SK-N-SH treated with all-trans-retinoic acid at 6 μM for 48 hours (cell line): ENCODE results near the gene NRF1.

Source experiments
- ATAC-seq: fragments of 200-7000 bp; cut with Tn5 transposase; 3 replicates; pipeline ENCODE4 v1.9.1; 2020; ENCODE audit warnings: mild to moderate bottlenecking, moderate library complexity
- BACH2 ChIP-seq: fragments of 250-450 bp; sonication (Bioruptor Pico); IDR thresholded peaks from 2 replicates; pipeline ENCODE4 v1.9.0; 2021; ENCODE audit warnings: mild to moderate bottlenecking, borderline replicate concordance
- ESRRG ChIP-seq: fragments of 250-450 bp; sonication (Bioruptor Pico); IDR thresholded peaks from 2 replicates; pipeline ENCODE4 v1.6.1; 2021; ENCODE audit warnings: mild to moderate bottlenecking
- GLIS3 ChIP-seq: fragments of 250-450 bp; sonication (Bioruptor Pico); IDR thresholded peaks from 2 replicates; pipeline ENCODE4 v1.5.0; 2020; ENCODE audit warnings: mild to moderate bottlenecking, moderate library complexity
- RARB ChIP-seq: fragments of 250-450 bp; sonication (Bioruptor Pico); IDR thresholded peaks from 2 replicates; pipeline ENCODE4 v1.8.0; 2021; ENCODE audit warnings: mild to moderate bottlenecking, moderate library complexity
- SNAI2 ChIP-seq: fragments of 250-450 bp; sonication (Bioruptor Pico); IDR thresholded peaks from 2 replicates; pipeline ENCODE4 v1.5.0; 2020; ENCODE audit warnings: mild to moderate bottlenecking, moderate library complexity
- TOX ChIP-seq: fragments of 250-450 bp; sonication (Bioruptor Pico); IDR thresholded peaks from 2 replicates; pipeline ENCODE4 v1.8.0; 2021; ENCODE audit warnings: mild to moderate bottlenecking, moderate library complexity, borderline replicate concordance
- ZC3H10 ChIP-seq: fragments of 250-450 bp; sonication (Bioruptor Pico); IDR thresholded peaks from 2 replicates; pipeline ENCODE4 v1.5.1; 2021; ENCODE audit warnings: mild to moderate bottlenecking, moderate library complexity
- ZFP30 ChIP-seq: fragments of 450-650 bp; formaldehyde crosslinking; IDR thresholded peaks from 2 replicates; pipeline ENCODE4 v1.5.0; 2022; ENCODE audit warnings: mild to moderate bottlenecking, moderate library complexity
- ZNF8 ChIP-seq: fragments of 450-650 bp; formaldehyde crosslinking; IDR thresholded peaks from 2 replicates; pipeline ENCODE4 v1.5.0; 2020; ENCODE audit warnings: mild to moderate bottlenecking, moderate library complexity
- TF ChIP-seq, protein P1 (sequence below): fragments of 250-450 bp; sonication (Bioruptor Pico); IDR thresholded peaks from 2 replicates; pipeline ENCODE4 v1.8.0; 2020; ENCODE audit warnings: mild to moderate bottlenecking, moderate library complexity, borderline replicate concordance
- TF ChIP-seq, protein P2 (sequence below): fragments of 250-450 bp; sonication (Bioruptor Pico); IDR thresholded peaks from 2 replicates; pipeline ENCODE4 v1.5.1; 2021; ENCODE audit warnings: mild to moderate bottlenecking, moderate library complexity
- TF ChIP-seq, protein P3 (sequence below): fragments of 250-450 bp; sonication (Bioruptor Pico); IDR thresholded peaks from 2 replicates; pipeline ENCODE4 v1.5.1; 2020; ENCODE audit warnings: low read depth, mild to moderate bottlenecking, moderate library complexity
- TF ChIP-seq, protein P4 (sequence below): fragments of 250-450 bp; sonication (Bioruptor Pico); IDR thresholded peaks from 2 replicates; pipeline ENCODE4 v1.8.0; 2021; ENCODE audit warnings: low read depth, mild to moderate bottlenecking, moderate library complexity, borderline replicate concordance
- TF ChIP-seq, protein P5 (sequence below): fragments of 250-450 bp; sonication (Bioruptor Pico); IDR thresholded peaks from 2 replicates; pipeline ENCODE4 v1.5.0; 2020; ENCODE audit warnings: mild to moderate bottlenecking, moderate library complexity

Gene NRF1

DNA sequence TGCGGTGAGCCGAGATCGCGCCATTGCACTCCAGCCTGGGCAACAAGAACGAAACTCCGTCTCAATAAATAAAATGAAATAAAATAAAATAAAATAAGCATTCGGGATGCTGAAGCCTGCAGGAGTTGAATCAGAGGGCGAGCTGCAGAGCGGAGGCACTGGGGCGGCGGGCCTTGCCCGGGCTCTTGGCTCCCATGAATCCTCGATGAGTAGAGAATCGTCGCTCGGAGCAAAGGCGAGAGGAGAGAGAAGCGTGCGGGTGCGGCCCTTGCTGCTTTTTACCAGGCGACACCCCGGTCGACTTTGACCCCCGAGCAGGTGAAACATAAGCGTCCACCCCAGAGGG, 172.9 kb downstream of the NRF1 start:
- TF ChIP-seq, protein P1, sequence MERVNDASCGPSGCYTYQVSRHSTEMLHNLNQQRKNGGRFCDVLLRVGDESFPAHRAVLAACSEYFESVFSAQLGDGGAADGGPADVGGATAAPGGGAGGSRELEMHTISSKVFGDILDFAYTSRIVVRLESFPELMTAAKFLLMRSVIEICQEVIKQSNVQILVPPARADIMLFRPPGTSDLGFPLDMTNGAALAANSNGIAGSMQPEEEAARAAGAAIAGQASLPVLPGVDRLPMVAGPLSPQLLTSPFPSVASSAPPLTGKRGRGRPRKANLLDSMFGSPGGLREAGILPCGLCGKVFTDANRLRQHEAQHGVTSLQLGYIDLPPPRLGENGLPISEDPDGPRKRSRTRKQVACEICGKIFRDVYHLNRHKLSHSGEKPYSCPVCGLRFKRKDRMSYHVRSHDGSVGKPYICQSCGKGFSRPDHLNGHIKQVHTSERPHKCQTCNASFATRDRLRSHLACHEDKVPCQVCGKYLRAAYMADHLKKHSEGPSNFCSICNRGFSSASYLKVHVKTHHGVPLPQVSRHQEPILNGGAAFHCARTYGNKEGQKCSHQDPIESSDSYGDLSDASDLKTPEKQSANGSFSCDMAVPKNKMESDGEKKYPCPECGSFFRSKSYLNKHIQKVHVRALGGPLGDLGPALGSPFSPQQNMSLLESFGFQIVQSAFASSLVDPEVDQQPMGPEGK (CRISPR knock-in tag): no peak
- TF ChIP-seq SNAI2: no peak
- no peak for ATAC-seq

DNA sequence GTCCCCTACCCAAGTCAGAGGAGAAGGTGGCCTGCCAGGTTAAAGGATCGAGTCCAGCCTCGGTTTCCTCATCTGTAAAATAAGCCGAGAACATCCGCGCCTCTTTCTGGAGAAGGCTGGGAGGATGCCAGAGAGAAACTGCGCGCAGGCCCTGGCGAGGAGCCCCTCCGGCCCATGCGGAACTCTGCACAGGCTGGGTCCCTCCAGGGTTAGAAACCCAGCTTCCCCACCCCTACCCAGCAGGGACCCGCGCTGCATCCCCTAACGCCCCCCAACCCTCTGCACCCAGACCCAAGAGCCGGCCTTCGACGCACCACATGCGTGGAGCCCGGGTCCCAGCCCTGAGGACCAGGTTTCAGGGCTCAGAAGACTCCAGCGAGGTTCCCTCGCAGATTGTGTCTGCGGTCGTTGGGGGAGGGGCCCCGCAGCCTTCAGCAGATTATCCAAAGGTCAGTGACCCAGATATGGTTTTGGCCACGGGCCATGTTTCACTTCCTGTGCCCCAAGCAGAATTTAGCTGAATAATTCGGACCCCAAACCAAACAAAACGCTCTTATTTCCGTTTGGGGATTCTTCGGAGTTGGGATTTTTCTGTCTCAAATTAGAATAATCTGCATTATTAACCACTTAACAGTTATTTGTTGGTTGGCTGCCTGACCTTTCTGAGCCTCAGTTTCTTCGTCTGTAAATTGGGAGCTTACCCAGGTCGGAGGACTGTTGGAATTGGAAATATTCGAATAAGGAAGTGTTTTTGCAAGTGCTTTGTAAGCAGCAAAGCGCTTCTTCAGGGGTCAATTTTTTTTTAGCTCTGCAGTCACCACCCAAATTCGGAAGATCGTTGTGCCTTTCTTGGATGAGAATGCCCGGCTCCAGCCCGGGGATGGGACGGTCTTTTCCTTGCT, 173.5 kb downstream of the NRF1 start:
- TF ChIP-seq, protein P2, sequence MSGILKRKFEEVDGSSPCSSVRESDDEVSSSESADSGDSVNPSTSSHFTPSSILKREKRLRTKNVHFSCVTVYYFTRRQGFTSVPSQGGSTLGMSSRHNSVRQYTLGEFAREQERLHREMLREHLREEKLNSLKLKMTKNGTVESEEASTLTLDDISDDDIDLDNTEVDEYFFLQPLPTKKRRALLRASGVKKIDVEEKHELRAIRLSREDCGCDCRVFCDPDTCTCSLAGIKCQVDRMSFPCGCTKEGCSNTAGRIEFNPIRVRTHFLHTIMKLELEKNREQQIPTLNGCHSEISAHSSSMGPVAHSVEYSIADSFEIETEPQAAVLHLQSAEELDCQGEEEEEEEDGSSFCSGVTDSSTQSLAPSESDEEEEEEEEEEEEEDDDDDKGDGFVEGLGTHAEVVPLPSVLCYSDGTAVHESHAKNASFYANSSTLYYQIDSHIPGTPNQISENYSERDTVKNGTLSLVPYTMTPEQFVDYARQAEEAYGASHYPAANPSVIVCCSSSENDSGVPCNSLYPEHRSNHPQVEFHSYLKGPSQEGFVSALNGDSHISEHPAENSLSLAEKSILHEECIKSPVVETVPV (CRISPR knock-in tag): no peak
- no peak for TF ChIP-seq RARB (CRISPR knock-in tag)
- ATAC-seq: no peak

DNA sequence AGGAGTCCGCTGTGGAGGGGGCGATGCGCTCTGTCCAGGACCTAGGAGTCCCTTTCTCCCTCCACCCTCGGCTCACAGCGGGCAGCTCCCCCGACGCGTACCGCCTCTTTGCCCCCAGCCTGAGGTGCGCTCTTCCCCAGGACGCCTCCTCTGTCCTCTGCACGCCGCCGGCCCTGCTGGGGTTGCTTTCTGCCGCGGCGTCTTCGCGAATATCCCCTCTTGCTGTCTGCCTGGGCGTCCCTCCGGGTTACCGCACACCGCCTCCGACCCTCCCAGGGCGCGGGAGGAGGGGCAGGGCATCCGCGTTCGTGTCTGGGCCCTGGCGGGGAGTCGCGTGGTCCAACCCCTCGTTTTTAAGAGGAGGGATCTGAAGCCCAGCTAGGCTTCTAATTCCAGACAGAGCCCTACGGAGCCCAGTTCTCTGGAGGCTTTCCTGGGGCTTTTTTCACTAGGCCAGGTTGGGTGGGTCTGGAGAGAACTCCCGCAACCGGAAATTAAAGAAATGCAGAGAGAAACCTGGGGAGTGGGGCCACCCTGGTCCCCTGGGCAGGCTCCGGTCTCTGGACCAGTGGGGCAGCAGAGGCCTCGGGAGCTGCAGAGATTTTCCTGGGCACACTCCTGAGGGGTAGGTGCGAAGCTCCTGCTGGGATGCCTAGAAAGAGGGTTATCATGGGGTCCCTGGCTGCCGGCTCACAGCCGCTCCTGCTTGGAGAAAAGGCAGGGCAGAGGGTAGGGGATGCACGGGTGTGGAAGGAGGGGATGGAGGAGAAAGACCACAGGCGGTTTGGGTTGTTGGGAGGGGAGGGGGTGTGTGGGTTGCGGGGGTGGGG, 174.4 kb downstream of the NRF1 start:
- ATAC-seq: no peak
- TF ChIP-seq, protein P3, sequence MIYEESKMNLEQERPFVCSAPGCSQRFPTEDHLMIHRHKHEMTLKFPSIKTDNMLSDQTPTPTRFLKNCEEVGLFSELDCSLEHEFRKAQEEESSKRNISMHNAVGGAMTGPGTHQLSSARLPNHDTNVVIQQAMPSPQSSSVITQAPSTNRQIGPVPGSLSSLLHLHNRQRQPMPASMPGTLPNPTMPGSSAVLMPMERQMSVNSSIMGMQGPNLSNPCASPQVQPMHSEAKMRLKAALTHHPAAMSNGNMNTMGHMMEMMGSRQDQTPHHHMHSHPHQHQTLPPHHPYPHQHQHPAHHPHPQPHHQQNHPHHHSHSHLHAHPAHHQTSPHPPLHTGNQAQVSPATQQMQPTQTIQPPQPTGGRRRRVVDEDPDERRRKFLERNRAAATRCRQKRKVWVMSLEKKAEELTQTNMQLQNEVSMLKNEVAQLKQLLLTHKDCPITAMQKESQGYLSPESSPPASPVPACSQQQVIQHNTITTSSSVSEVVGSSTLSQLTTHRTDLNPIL: no peak
- no peak for TF ChIP-seq ZC3H10
- no peak for TF ChIP-seq ZNF8
- TF ChIP-seq, protein P2 (CRISPR knock-in tag): no peak

DNA sequence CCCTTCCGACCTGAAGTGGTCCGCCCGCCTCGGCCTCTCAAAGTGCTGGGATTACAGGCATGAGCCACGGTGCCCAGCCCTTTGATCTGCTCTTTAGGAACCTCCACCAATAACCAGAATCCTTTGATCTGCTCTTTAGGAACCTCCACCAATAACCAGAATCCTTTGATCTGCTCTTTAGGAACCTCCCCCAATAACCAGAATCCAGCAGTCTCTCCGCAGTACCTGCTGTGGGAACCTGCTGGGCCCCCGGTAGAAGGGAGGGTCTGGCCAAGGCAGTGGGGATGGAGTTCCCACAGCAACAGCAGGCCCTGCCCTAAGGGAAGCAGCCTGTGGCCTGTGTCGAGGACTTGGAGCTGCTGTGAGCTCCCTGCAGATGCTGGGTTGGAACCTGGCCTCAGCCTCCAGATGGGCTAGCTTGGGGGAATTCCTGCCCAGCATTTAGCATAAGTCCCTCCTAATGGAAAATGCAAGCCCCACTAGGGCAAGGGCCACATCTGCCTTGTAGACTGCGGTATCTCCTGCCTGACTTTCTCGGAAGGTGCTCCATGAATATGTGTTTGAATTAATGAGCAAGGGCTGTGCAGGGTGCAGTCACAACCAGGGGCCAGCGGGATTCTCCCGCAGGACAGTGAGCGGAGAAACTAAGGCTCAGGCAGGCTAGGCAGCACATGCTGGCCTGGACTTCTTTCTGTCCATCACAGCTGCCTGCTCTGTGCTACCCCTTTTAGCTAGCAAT, 175.5 kb downstream of the NRF1 start:
- TF ChIP-seq ZC3H10 (no peak), ZFP30 (CRISPR knock-in tag) (no peak), TOX (CRISPR knock-in tag) (no peak), ESRRG (CRISPR knock-in tag) (no peak), RARB (CRISPR knock-in tag) (no peak)
- TF ChIP-seq, protein P4, sequence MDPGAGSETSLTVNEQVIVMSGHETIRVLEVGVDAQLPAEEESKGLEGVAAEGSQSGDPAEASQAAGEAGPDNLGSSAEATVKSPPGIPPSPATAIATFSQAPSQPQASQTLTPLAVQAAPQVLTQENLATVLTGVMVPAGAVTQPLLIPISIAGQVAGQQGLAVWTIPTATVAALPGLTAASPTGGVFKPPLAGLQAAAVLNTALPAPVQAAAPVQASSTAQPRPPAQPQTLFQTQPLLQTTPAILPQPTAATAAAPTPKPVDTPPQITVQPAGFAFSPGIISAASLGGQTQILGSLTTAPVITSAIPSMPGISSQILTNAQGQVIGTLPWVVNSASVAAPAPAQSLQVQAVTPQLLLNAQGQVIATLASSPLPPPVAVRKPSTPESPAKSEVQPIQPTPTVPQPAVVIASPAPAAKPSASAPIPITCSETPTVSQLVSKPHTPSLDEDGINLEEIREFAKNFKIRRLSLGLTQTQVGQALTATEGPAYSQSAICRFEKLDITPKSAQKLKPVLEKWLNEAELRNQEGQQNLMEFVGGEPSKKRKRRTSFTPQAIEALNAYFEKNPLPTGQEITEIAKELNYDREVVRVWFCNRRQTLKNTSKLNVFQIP (CRISPR knock-in tag): no peak
- ATAC-seq: no peak

DNA sequence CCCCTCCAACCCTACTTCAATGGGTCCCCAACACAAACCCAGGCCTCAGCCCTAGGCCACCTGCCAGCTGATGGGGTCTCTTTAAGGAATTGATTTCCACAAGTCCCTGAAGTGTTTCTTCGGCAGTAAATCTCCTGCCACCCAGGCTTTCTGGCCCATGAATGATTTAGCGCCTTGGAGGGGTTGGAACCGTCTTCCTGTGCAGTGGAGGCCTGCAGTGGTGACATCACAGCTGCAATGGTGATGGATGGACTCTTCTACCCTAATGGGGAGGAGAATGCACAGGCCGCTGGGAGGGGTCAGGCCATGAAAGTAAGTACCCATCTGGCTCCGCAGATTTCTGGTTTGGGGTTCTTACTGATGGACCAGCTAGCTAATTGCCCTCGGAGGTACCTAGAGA, 177.5 kb downstream of the NRF1 start:
- ATAC-seq: no peak
- TF ChIP-seq, protein P2 (CRISPR knock-in tag): no peak
- TF ChIP-seq, protein P5, sequence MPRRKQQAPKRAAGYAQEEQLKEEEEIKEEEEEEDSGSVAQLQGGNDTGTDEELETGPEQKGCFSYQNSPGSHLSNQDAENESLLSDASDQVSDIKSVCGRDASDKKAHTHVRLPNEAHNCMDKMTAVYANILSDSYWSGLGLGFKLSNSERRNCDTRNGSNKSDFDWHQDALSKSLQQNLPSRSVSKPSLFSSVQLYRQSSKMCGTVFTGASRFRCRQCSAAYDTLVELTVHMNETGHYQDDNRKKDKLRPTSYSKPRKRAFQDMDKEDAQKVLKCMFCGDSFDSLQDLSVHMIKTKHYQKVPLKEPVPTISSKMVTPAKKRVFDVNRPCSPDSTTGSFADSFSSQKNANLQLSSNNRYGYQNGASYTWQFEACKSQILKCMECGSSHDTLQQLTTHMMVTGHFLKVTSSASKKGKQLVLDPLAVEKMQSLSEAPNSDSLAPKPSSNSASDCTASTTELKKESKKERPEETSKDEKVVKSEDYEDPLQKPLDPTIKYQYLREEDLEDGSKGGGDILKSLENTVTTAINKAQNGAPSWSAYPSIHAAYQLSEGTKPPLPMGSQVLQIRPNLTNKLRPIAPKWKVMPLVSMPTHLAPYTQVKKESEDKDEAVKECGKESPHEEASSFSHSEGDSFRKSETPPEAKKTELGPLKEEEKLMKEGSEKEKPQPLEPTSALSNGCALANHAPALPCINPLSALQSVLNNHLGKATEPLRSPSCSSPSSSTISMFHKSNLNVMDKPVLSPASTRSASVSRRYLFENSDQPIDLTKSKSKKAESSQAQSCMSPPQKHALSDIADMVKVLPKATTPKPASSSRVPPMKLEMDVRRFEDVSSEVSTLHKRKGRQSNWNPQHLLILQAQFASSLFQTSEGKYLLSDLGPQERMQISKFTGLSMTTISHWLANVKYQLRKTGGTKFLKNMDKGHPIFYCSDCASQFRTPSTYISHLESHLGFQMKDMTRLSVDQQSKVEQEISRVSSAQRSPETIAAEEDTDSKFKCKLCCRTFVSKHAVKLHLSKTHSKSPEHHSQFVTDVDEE (CRISPR knock-in tag): no peak
- TF ChIP-seq TOX (CRISPR knock-in tag) (no peak), BACH2 (no peak), GLIS3 (CRISPR knock-in tag) (no peak), ESRRG (CRISPR knock-in tag) (no peak)
- TF ChIP-seq, protein P1 (CRISPR knock-in tag): no peak
